HG03521 (cell line): ENCODE results near the gene SSBP3.
"Not testable (repeated sequence)": the region's sequence is repeated elsewhere in the genome, so short reads cannot be mapped to it uniquely, and the experiment has no call there.

Experiments used
- ATAC-seq: cut with Tn5 transposase; IDR thresholded peaks from one replicate; pipeline ENCODE4 v1.9.1; 2021; ENCODE audit warnings: mild to moderate bottlenecking, moderate library complexity; ENCODE audit not compliant: unreplicated experiment

The SSBP3 gene

DNA sequence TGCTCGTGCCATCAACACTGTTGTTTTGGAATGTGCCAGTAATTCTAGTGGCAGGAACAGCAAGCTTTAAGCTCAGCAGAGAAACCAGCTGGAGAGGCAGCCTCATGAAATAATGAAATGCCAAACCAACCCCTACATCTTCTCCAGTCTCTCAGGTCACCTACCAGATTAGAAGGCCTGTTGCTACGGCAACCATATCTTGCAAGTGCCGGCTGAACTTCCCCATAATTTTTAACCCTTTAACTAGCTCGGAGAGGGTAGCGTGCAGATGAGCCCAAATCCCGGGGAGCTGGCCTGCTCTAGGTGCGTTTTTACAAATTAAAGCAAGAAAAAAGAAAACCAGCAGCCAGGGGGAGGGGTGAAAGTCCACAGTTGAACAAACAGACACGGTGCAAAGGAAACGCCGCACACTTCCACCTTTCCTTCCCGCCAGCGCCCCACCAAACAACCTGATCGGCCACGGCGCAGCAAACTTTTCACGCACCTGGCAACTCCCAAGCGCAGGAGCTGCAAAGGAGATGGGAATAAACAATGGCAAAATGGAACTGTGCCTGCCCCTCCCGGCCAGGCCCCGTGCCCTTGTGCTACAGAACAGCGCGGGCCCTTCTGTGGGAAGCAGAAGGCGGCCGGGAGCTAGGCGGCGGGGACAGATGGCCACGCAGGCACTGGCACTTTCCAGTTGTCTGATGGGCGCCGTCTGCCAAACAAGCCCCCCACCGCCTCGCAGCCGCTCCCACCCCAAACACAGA lies 50.1 kb downstream of the SSBP3 start:
- ATAC-seq: peak; percentile 7

DNA sequence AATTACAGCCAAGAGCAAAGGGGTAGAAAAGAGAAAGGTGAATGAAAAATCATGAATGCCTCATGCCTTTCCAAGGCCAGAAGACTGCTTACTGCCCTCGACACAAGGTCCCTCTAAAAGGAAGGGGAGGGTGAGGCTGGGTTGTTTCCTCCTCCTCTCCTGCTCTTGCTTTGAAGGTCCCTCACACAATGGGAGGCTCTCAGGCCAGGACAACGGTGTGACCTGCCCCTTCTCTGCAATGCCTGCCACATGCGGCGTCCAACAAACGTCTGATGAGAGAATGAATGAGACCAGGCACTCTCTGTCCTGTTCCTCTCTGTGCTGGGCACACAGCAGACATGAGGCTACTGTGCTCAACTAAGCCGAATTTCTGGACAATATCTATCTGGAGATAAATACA lies 51.3 kb downstream of the SSBP3 start:
- ATAC-seq: no peak

DNA sequence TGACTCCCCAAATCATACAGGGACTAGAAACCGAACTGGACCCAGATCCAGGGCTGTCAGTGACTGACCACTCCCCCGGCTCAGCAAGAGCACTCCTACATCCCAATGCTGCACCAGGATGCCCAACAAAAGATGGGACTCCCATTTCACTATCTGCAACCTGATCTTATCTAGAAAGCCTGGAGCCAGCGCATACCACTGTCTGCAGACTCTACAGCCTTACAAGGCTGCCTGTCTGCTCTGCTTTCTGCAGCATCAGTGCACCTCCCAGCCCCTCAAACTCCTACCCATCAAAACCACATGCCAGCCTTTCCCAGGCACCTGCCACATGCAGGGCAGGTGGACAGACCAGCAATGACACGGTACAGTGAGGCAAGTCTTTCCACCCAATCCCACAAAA lies 52.2 kb downstream of the SSBP3 start:
- ATAC-seq: no peak

DNA sequence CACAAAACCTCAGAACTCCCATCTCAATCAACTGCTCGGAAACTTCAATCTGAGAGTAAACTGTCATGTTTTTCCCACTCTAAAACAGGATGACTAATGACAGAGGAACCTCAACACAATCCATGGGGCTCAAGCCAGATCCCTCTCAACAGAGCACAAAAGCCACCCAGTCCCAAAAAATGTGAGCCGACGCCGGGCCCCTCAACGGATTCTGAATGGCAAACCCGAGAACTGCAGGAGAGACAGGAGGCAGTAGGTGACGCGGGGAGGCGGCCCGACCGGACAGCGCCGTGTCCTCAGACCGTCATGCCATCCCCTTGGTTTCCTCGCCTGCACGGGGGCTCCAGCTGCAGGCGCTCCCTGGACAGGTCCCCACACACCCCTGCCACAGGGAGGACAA lies 53.4 kb downstream of the SSBP3 start:
- no peak for ATAC-seq

GRCh38 chr1:54350360-54350759 lies 55.8 kb downstream of the SSBP3 start:
- ATAC-seq: no peak

- ATAC-seq: no peak
Observed at GRCh38 chr1:54348700-54349021, 57.5 kb downstream of the SSBP3 start.

DNA sequence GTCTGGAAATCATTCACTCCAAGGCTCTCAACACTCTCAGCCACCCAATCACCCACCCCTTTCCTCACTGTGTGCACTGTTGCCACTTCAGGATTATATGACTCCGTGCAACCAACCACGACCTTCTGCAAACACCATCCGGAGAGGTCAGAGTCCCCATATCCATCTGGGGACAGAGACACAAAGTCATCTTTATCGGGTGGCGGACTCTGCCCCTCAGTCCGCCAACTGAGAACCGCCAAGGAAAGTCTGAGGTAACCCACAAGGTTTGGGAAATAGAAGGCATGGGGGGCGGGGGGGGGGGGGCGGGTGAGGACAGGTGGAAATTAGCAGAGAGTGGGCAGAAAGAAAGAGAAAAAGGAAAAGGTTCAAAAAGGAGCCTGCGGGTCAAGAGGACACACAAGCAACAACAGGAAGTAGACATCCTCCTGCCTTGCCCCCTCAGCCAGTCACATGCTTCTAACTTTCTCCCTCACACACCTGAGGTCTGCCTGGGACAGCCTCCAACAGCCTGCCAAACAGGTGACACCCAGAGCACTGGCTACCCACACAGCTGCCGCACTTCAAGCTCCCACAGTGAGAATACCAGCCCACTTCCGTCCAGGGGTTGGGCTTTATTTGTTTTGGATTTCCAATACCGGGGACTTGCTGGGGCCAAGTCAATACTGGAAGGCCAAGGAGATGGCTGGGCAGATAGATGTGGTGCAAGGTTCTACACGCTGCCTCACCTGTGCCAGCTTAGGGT lies 58.1 kb downstream of the SSBP3 start:
- ATAC-seq: no peak

- ATAC-seq: no peak
Observed at GRCh38 chr1:54347261-54347954, 58.8 kb downstream of the SSBP3 start.

- not testable (repeated sequence) for ATAC-seq
Observed at GRCh38 chr1:54345548-54345947, 60.6 kb downstream of the SSBP3 start.

GRCh38 chr1:54345116-54345515 lies 61.1 kb downstream of the SSBP3 start:
- no peak for ATAC-seq

DNA sequence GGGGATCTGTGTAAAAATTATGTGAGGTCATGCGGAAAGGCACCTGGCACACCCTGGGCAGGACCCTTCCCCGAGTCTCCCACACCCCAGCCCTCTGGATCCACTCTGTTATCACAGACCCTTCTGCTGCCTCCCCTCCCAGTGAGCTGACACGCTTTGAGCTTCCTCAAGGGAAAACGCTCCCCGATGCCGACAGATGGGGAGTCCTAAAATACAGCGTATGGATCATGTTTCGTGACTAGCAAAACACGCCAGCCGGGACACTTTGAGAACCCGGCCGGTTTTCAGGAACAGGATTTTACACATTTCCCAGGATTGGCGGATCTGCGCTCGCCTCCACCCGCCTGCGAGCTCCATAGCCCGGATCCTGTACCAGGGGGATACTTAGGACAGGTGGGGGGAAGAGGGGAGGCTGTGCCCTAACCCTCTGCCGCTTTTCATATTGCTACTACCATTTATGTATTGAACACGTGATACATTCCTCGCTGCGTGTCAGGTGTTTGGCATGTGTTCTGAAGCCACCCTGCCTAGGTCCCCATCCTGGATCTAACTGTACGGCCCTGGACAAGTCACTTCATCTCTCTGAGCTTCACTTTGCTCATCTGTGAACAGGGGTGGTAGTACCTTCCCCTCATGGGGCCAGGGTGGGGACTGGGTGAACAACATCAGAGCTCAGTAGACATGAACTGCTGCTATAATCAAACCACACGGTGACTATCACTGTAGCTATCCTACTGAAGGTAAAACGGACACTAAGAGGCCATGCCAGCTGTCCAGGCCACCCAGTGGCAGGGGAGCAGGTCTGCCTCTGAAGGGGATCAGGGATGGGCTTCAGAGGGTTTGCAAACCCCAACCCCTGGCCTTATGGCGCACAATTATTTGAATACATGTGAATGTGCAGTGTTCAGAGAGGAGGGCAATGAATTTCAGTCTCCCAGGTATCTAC lies 63.2 kb downstream of the SSBP3 start:
- no peak for ATAC-seq

GRCh38 chr1:54342288-54342687 lies 63.9 kb downstream of the SSBP3 start:
- no peak for ATAC-seq

GRCh38 chr1:54341763-54342162 lies 64.4 kb downstream of the SSBP3 start:
- no peak for ATAC-seq

GRCh38 chr1:54340878-54341277 lies 65.3 kb downstream of the SSBP3 start:
- ATAC-seq: no peak

- no peak for ATAC-seq
Observed at GRCh38 chr1:54340434-54340833, 65.8 kb downstream of the SSBP3 start.

- no peak for ATAC-seq
Observed at GRCh38 chr1:54339126-54339525, 67.1 kb downstream of the SSBP3 start.

GRCh38 chr1:54338464-54338863 lies 67.7 kb downstream of the SSBP3 start:
- no peak for ATAC-seq

DNA sequence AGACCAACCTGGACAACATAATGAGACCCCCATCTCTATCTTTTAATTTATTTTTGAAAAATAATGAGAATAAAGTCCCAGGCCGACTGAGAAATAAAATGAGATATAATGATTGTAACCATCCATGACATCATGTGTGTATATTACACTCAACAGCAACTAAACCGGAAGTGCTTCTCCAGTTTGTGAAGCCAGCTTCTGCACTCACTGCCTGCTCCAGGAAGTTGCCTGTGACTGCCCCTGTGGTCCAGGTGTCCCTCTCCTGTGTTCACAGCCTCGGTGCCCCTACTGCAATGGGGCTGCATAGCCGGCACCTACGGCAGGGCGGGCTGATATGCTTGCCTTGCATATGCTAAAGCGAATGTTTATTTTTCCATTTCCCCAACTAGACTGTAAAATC lies 68.3 kb downstream of the SSBP3 start:
- no peak for ATAC-seq

- ATAC-seq: no peak
Observed at GRCh38 chr1:54337034-54337433, 69.2 kb downstream of the SSBP3 start.

DNA sequence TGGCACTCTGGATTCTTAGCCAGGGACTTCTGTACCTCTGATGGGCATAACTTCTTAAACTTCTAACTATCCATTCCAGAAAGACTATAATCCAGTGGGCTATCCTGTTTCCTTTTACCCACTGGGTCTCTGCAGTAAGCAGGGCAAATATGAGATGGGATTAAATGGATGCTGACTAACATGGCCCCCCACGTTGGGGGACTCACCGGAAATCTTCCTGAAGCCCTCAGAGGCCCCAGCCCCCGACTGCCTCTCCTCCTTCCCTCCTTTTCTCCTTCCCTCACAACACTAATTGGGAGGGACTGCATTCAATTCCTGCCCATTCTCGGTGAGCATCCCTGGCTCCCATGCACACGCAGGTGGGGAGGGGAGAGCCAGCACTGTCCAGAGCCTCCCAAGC lies 70.1 kb downstream of the SSBP3 start:
- no peak for ATAC-seq

DNA sequence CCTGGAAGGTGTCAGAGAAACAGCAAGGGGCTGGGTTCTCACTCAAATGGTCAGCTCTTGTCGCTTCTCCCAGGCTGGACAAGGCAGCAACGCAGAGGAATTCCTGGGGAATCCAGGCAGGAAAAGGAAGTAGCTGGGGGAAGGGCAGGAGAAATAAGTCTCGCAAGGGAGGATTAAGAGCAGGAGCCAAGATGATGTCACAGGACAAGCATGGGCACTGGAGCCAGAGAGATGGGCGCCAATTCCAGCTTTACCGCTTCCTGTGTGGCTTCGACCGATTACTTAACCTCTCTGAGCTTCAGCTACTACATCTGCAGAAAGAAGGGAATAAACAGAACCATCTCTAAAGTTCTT lies 70.5 kb downstream of the SSBP3 start:
- no peak for ATAC-seq
